Stimulated activated naive CD8-positive, alpha-beta T cell treated with anti-CD3 and anti-CD28 coated beads, Interleukin-15, Interleukin-2, amounts not matched to agents 100 U/mL and 50 U/mL, for 24 hours (primary cell): ENCODE measurements around the gene TCF3.

Experiments used
- ATAC-seq: fragments of 150-1000 bp; cut with Tn5 transposase; one replicate; pipeline ENCODE4 v1.10.0; 2021
- DNase-seq: peaks from one replicate; pipeline ENCODE4 v3.0.0; 2021

TCF3 gene

GRCh38 chr19:1630012-1630411 lies 22.4 kb downstream of the TCF3 start:
- ATAC-seq (no peak), DNase-seq (no peak)

GRCh38 chr19:1629256-1629808 lies 23.1 kb downstream of the TCF3 start:
- ATAC-seq, result no peak
- DNase-seq, result no peak

DNA sequence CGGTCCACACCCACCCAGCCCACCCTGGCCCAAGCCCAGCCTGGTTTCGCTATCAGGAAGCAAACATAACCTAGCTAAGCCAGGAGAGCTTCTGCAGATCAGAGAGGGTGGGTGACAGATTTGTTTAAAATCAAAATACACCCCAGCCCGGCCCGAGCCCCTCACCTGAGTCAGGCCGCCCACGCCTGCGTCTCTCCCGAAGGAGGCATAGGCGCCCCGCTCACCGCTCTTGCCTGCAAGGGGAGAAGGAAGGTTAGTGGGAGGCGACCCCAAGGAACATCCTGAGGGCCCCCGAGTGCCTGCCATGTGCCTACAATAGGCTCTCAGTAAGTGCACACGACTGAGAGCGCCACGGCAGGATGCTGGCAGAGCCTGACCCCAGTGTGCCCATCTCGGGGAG lies 25.2 kb downstream of the TCF3 start:
- no peak for DNase-seq
- ATAC-seq, result no peak

- no peak for DNase-seq
- no peak for ATAC-seq
Measured at GRCh38 chr19:1626417-1627010, 25.9 kb downstream of the TCF3 start.

- ATAC-seq (peak; percentile 48), DNase-seq (peak; percentile 68)
Measured at GRCh38 chr19:1624458-1624857, 28.0 kb downstream of the TCF3 start.

DNA sequence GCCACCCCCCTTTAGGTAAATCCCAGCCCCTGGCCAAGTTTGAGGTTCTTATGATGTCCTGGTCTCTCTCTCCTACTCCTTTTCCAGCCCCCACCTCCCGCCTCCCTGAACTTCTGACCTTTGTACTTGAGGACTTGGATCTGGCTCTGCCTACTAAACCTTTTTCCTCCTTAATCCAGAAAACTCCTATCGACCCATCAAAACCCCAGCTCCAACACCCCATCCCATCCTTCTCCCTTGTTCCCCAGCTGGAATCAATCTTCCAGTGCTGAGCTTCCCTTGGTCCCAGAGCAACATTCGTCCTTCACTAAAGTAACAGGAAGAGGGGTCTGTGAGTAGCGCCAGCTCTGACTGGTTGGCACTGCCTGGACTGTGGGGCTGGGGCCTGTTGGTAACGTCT lies 29.9 kb downstream of the TCF3 start:
- ATAC-seq (no peak), DNase-seq (no peak)

- DNase-seq, result no peak
Measured at GRCh38 chr19:1622007-1622406, 30.4 kb downstream of the TCF3 start.

GRCh38 chr19:1621574-1621973 lies 30.8 kb downstream of the TCF3 start:
- ATAC-seq, result no peak

More at GRCh38 chr19:1622007-1622406, 30.4 kb downstream of the TCF3 start:
- ATAC-seq, result no peak

GRCh38 chr19:1621021-1621420 lies 31.4 kb downstream of the TCF3 start:
- no peak for DNase-seq

More at GRCh38 chr19:1621574-1621973, 30.8 kb downstream of the TCF3 start:
- DNase-seq, result no peak

GRCh38 chr19:1620502-1620901 lies 31.9 kb downstream of the TCF3 start:
- ATAC-seq, result no peak
- no peak for DNase-seq

More at GRCh38 chr19:1621021-1621420, 31.4 kb downstream of the TCF3 start:
- ATAC-seq, result no peak

DNA sequence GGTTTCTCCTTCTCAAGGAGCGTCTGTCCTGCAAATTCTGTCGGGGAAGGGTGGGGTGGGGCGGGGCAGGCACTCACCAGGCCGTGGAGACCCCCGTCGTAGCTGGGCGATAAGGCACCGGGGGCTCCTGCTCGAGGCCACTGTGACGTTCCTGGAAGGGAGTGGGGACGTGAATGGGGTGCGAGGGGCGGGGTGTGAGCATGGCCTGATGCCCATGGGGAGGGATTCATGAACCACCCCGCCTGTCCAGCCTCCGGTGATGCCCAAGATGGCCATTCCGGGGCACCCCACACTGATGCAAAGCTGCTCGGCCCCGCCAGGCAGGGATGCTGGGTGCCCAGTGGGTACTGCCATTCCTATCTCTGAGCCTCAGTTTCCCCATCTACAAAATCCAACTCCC lies 32.7 kb downstream of the TCF3 start:
- ATAC-seq (no peak), DNase-seq (no peak)

GRCh38 chr19:1619094-1619439 lies 33.3 kb downstream of the TCF3 start:
- no peak for ATAC-seq

DNA sequence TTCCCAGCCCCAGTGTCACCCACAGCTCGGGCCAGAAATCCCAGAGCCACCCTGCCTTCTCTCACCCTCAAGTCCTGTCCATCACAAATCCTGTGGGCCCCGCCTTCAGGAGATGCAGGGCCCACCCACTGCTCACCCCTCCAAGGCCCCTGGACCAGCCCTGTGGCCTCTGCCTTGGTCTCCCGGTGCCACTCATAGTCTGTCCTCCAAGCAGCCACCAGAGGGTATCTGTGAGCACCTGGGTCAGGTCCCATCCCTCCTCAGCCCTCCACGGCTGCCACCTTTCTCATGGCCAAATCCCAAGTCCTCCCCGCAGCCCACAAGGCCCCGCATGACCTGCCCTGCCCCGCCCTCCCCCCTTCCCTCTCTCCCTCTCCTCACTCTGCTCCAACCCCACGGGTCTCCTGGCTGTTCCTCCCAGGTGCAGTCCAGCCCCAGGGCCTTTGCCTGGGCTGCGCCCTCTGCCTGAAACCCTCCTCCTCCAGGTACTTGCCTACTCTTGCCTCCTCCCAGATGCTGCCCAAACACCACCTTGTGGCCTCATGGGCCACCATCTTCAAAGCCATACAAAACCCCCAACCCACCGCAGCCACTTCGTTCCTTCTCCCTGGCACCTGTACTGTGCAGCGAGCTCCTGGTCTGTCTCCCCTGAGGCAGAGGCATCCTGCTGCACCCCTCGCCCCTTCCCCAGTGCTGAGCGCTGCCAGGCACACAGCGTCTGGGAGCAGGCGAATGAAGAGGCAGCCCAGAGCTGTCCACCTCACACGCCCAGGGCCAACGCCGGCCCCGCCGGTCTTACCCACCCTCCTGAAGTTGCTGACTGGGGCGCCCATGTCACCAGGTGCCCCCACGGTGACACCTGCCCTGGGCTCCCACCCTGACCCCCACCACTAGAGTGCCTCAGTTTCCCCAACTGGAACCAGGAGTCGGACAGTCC lies 34.0 kb downstream of the TCF3 start:
- peak; percentile 47 for ATAC-seq
- DNase-seq, result peak; percentile 41

More at GRCh38 chr19:1619094-1619439, 33.3 kb downstream of the TCF3 start:
- DNase-seq, result no peak

DNA sequence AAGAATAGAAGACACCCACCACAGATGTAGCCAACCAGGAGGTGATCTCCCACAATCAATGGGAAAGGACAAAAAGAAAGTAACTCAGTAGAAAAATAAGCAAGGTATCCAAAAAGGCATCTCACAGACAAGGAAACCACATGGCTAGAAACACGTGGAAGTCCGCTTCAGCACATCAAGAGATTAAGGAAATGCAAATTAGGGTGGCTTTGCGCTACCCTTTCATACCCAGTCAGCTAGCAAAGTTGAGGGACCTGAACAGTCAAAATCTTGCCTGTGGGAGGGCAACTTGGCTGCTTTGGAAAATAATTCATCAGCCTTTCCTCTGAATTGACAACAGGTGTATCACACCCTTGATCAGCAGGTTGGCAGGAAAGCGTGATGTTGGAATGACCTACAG lies 35.5 kb downstream of the TCF3 start:
- peak; percentile 74 for ATAC-seq

DNA sequence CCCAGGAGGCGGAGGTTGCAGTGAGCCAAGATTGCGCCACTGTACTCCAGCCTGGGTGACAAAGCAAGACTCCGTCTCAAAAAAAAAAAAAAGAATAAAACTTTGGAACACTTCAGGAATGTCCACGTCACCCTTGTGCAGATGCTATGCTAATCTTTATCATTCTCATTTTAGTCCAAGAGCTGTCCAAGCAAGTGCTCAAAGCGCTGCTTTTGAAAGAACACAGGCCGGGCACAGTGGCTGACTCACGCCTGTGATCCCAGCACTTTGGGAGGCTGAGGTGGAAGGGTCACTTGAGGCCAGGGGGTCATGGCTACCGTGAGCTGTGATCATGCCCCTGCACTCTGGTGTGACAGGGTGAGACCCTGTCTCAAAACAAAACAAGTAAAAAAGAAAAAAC lies 36.0 kb downstream of the TCF3 start:
- ATAC-seq (no peak), DNase-seq (no peak)

More for the DNA sequence above, 35.5 kb downstream of the TCF3 start:
- DNase-seq, result no peak

DNA sequence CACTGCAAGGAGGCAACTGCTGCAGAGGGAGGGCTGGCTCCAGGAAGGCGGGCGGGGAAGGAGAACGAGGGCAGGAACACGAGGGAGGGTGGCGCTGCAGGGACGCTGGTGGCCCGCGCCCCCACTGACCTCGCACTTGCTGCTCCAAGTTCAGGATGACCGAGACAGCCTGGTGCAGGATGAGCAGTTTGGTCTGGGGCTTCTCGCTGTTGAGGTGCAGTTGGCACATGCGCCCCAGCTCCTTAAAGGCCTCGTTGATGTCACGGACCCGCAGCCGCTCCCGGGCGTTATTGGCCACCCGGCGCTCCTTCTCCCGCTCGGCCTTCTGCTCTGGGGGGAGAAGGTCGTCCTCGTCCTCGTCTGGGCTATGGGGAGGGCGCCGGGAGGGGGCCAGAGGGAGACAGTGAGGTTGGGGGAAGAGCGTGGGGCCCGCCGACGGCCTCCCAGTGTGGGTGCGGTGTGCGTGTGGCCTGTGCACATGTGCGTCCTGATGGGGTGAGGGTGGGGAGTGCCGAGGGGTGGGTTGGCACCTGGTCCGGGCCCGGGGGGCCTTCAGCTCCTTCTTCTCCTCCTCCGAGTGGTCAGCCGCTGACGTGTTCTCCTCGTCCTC lies 37.2 kb downstream of the TCF3 start:
- ATAC-seq (no peak), DNase-seq (no peak)

DNA sequence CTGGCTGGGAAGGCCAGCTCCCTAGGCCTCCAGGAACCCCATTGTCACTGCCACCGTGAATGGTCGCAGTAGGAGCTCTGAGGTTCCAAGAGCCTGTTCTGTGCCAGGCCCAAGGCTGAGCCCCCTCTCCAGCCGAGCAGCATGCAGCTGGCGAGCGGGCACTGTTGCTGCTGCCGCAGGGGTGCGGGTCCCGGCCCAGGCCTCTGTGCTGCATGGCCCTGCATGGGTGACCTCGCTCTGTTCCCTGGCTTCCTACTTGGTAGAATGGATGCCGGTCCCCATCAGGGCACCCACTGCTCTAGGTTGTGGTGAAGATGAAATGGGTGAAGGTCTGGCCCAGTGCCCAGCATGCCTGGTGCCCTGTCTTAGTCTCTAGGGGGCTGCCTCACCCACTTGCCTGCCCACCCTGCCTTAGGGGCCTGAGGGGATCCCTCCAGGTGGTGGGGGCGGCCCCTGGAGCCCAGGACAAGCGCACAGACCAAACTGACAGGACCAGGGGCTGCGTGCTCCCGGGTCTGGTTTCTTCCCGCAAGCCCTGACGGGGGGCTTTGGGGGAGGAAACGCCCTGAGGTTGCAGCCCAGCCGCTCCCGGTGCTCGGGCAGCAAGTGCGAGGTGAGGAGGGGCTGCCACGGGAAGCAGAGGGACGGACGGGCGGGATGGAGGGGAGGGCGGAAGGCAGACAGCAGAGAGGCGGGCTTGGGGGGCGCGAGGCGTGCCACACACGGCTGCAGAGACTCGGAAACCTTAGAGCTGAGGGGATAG lies 38.4 kb downstream of the TCF3 start:
- no peak for DNase-seq
- no peak for ATAC-seq

GRCh38 chr19:1613146-1613545 lies 39.3 kb downstream of the TCF3 start:
- DNase-seq, result no peak
- ATAC-seq, result no peak

DNA sequence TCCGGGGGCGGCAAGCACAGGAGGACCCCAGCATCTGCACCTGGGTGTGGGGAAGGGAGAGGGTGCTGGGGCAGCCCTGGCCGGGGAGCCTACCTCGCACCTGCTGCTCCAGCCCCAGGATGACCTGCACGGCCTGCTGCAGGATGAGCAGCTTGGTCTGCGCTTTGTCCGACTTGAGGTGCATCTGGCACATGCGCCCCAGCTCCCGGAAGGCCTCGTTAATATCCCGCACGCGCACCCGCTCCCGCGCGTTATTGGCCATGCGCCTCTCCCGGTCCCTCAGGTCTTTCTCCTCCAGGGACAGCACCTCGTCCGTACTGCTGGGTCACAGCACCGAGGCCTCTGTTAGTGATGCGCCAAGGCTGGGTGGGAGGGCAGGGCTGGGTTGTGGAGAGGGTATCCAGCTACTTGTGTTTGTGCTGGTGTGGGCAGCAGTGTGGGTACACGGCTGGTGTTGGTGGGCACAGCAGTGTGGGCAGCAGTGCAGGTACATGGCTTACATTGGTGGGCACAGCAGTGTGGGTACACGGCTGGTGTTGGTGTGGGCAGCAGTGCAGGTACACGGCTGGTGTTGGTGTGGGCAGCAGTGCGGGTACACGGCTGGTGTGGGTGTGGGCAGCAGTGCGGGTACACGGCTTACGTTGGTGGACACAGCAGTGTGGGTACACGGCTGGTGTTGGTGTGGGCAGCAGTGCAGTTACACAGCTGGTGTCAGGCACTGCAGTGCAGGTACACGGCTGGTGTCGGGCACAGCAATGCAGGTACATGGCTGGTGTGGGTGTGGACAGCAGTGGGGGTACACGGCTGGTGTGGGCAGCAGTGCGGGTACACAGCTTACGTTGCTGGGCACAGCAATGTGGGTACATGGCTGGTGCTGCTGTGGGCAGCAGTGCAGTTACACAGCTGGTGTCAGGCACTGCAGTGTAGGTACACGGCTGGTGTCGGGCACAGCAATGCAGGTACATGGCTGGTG lies 40.0 kb downstream of the TCF3 start:
- ATAC-seq, result no peak
- DNase-seq, result no peak

- ATAC-seq, result no peak
- DNase-seq, result no peak
Measured at GRCh38 chr19:1611353-1611752, 41.1 kb downstream of the TCF3 start.

DNA sequence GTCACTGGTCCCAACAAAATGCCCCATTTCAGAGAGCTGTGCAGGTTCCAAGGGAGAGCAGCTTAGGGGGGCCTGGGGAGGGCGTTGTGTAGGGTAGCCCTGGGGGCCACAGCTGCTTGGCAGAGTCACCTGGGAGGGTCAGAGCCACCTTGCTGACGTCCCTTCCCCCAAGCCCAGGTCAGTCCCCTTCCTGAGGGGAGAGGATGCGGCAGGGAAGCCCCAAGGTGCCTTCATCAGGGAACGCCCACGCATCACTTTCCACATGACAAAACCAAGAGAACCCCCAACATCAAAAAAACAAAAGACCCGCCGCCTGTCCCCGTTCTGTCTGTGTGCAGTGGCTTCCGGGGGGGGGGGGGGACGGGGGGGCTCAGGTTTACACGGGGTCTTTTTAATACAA lies 41.8 kb downstream of the TCF3 start:
- no peak for DNase-seq
- ATAC-seq, result no peak
